AG10803 (cell line): ENCODE data around the gene BACE2.

Source experiments
- DNase-seq: peaks from one replicate; pipeline ENCODE4 v3.0.0; 2010; ENCODE audit warnings: low read depth
- H3K4me3 ChIP-seq: 2 replicates; pipeline ENCODE4 v1.5.1; 2011; ENCODE audit warnings: mild to moderate bottlenecking, low read length, control low read depth
- TF ChIP-seq, protein P1 (sequence below): conservative IDR thresholded peaks from 2 replicates; pipeline ENCODE4 v1.5.1; 2011; ENCODE audit warnings: mild to moderate bottlenecking, low read length, control low read depth, inconsistent platforms

The BACE2 gene

DNA sequence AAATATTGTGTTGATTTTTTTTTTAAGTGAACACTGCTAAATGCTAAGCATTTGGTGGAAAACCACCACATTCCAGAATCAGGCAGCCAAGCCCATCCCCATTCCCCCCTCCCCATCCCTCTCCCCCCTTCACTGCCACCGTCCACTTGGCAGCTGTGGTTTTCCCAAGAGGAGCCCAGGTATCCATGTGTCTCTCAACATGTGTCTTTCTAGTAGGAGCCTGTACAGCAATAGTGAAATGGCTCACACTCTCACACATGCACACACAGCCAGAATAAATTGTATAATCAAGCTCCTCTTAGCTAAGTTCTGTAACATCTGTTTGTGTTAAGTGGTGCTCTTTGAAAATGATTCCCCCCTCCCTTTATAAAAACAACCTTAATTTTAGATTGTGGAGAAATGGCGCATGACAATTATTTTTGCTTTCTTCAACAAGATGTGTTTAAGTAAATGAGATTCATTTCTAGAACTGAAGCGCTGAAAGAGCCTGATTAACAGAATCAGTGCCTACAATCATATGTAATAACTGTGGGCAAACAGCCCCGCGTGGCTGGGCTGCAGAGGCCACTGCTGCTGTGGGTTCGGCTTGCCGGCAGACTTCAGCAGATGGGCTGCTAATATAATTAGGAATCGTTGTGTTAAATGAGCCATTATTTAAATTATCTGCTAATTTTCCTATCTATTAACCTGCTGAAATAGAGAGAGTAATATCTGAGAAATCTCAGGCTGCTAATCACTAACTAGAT is 43.3 kb downstream of the BACE2 start:
- no peak for DNase-seq
- no peak overlapping the region for H3K4me3 ChIP-seq
- TF ChIP-seq, protein P1, sequence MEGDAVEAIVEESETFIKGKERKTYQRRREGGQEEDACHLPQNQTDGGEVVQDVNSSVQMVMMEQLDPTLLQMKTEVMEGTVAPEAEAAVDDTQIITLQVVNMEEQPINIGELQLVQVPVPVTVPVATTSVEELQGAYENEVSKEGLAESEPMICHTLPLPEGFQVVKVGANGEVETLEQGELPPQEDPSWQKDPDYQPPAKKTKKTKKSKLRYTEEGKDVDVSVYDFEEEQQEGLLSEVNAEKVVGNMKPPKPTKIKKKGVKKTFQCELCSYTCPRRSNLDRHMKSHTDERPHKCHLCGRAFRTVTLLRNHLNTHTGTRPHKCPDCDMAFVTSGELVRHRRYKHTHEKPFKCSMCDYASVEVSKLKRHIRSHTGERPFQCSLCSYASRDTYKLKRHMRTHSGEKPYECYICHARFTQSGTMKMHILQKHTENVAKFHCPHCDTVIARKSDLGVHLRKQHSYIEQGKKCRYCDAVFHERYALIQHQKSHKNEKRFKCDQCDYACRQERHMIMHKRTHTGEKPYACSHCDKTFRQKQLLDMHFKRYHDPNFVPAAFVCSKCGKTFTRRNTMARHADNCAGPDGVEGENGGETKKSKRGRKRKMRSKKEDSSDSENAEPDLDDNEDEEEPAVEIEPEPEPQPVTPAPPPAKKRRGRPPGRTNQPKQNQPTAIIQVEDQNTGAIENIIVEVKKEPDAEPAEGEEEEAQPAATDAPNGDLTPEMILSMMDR: no peak

DNA sequence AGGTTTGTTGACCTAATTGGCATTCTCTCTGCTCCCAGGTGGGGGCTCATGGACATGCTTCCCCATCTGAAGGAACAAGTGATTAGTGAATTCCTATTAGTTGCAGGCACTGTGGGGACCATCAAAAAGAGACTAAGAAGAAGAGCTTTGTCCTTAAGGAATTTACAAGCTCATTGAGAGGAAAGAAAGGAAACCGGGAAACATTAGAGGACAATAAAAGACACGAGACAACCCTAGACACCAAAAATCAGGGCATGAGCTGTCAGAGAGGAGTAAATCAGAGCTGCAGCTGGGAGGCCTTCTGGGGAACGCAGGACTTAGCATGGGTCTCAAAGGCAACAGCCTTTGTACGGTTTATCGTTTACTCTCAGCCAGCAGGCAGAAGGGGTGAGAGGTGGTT is 45.1 kb downstream of the BACE2 start:
- TF ChIP-seq, protein P1: no peak
- no peak overlapping the region for H3K4me3 ChIP-seq
- DNase-seq: no peak

GRCh38 chr21:41215856-41216408 is 48.0 kb downstream of the BACE2 start:
- DNase-seq: no peak
- H3K4me3 ChIP-seq: no peak overlapping the region
- TF ChIP-seq, protein P1: no peak

- TF ChIP-seq, protein P1: no peak
- no peak for DNase-seq
- no peak overlapping the region for H3K4me3 ChIP-seq
Observed at GRCh38 chr21:41216486-41216885, 48.5 kb downstream of the BACE2 start.

DNA sequence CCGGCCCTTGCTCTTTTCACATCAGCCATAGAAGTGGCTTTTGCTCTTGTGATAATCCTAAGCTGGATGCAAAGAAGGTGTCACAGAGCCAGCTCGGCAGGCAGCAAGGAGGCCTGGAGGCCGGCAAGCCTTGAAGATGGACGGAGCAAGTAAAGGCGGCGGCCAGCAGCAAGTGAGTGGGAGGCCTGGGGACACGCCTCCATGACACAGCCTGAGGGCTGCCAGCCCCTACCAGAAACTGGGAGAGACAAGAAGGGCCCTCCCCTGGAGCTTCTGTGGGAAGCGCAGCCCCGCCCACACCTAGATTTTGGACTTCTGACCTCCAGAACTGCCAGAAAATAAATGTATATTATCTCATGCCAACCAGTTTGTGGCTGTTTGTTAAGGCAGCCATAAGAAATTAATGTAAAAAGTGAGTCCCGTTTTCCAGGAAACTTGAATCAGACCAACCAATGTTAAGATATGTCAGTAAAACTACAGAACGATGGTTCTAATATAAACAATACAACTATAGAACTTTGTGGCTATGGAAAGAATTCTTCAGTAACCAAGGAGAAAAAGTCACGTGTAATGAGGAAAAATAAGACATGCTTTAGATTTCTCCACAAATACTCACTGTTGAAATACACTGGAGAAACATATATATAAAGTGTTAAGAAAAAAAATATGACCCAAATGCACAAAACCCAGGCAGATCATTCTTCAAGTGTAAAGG is 49.9 kb downstream of the BACE2 start:
- DNase-seq: no peak
- H3K4me3 ChIP-seq: no peak overlapping the region
- TF ChIP-seq, protein P1: no peak

GRCh38 chr21:41219498-41220207 is 51.7 kb downstream of the BACE2 start:
- no peak overlapping the region for H3K4me3 ChIP-seq
- TF ChIP-seq, protein P1: no peak
- DNase-seq: no peak
